H9 (cell line): Measurements from ENCODE around the gene TBC1D8B. TPM values are rescaled to one million over a fixed set of nuclear protein-coding genes. Genes with fewer than 3 reads are reported as not detected.

Experiments
- DNase-seq: peaks from one replicate; pipeline ENCODE4 v3.0.0-alpha.2; 2017
- H2AFZ ChIP-seq: one replicate; pipeline ENCODE4 v1.6.1; 2013; ENCODE audit warnings: mild to moderate bottlenecking, low read length, control low read depth, moderate library complexity
- H2AK5ac ChIP-seq: 2 replicates; pipeline ENCODE4 v1.6.1; 2013; ENCODE audit warnings: low read length, control low read depth, mixed read lengths; ENCODE audit not compliant: insufficient read length
- H2BK120ac ChIP-seq: one replicate; pipeline ENCODE4 v1.6.1; 2013; ENCODE audit warnings: low read depth, mild to moderate bottlenecking, low read length, control low read depth, inconsistent platforms; ENCODE audit not compliant: poor library complexity, severe bottlenecking
- H2BK12ac ChIP-seq: 2 replicates; pipeline ENCODE4 v1.6.1; 2013; ENCODE audit warnings: low read length, control low read depth, mixed read lengths, low read depth; ENCODE audit not compliant: insufficient read length
- H2BK15ac ChIP-seq: 2 replicates; pipeline ENCODE4 v1.6.1; 2013; ENCODE audit warnings: low read depth, low read length, control low read depth
- H2BK20ac ChIP-seq: one replicate; pipeline ENCODE4 v1.6.1; 2013; ENCODE audit warnings: low read depth, mild to moderate bottlenecking, low read length, control low read depth, inconsistent platforms; ENCODE audit not compliant: poor library complexity, severe bottlenecking
- H2BK5ac ChIP-seq: 2 replicates; pipeline ENCODE4 v1.6.1; 2013; ENCODE audit warnings: low read length, control low read depth, mixed read lengths; ENCODE audit not compliant: insufficient read length
- H3K14ac ChIP-seq: 2 replicates; pipeline ENCODE4 v1.6.1; 2013; ENCODE audit warnings: low read length, control low read depth; ENCODE audit not compliant: insufficient read depth
- H3K18ac ChIP-seq: 2 replicates; pipeline ENCODE4 v1.6.1; 2013; ENCODE audit warnings: low read depth, mild to moderate bottlenecking, mixed read lengths, low read length, control low read depth; ENCODE audit not compliant: insufficient read length
- H3K23ac ChIP-seq: 2 replicates; pipeline ENCODE4 v1.6.1; 2013; ENCODE audit warnings: low read length, control low read depth, mixed read lengths, low read depth; ENCODE audit not compliant: insufficient read length
- H3K23me2 ChIP-seq: 2 replicates; pipeline ENCODE4 v1.6.1; 2013; ENCODE audit warnings: low read depth, mild to moderate bottlenecking, mixed read lengths, low read length, control low read depth; ENCODE audit not compliant: insufficient read length, poor library complexity, severe bottlenecking
- H3K27ac ChIP-seq: 2 replicates; pipeline ENCODE4 v1.5.1; 2013; ENCODE audit warnings: low read length, control low read depth, mixed read lengths, low read depth; ENCODE audit not compliant: insufficient read length
- H3K27me3 ChIP-seq: 2 replicates; pipeline ENCODE4 v1.6.1; 2013; ENCODE audit warnings: low read length, control low read depth, inconsistent platforms; ENCODE audit not compliant: insufficient read depth
- H3K4ac ChIP-seq: 2 replicates; pipeline ENCODE4 v1.6.1; 2013; ENCODE audit warnings: low read depth, mild to moderate bottlenecking, control low read depth, inconsistent platforms, low read length, moderate library complexity
- H3K4me1 ChIP-seq: 2 replicates; pipeline ENCODE4 v1.6.1; 2013; ENCODE audit warnings: low read length, control low read depth, inconsistent platforms; ENCODE audit not compliant: insufficient read depth
- H3K4me2 ChIP-seq: 2 replicates; pipeline ENCODE4 v1.6.1; 2013; ENCODE audit warnings: low read length, control low read depth, mixed read lengths; ENCODE audit not compliant: insufficient read length, insufficient read depth
- H3K56ac ChIP-seq: 2 replicates; pipeline ENCODE4 v1.6.1; 2013; ENCODE audit warnings: low read depth, mild to moderate bottlenecking, mixed read lengths, low read length, control low read depth; ENCODE audit not compliant: insufficient read length
- H3K79me1 ChIP-seq: 2 replicates; pipeline ENCODE4 v1.6.1; 2013; ENCODE audit warnings: low read depth, mild to moderate bottlenecking, moderate library complexity, low read length, control low read depth, inconsistent platforms; ENCODE audit not compliant: insufficient read depth, poor library complexity, severe bottlenecking
- H3K79me2 ChIP-seq: 2 replicates; pipeline ENCODE4 v1.6.1; 2013; ENCODE audit warnings: low read length, control low read depth, inconsistent platforms; ENCODE audit not compliant: insufficient read depth
- H3K9ac ChIP-seq: 2 replicates; pipeline ENCODE4 v1.6.1; 2013; ENCODE audit warnings: low read length, control low read depth, mixed read lengths; ENCODE audit not compliant: insufficient read length; ENCODE audit errors: extremely low read depth
- H3K9me3 ChIP-seq: one replicate; pipeline ENCODE4 v1.6.1; 2013; ENCODE audit warnings: low read depth, low read length, inconsistent platforms; ENCODE audit not compliant: control insufficient read depth
- H3T11ph ChIP-seq: one replicate; pipeline ENCODE4 v1.6.1; 2013; ENCODE audit warnings: mild to moderate bottlenecking, low read length, control low read depth, inconsistent platforms
- H4K20me1 ChIP-seq: one replicate; pipeline ENCODE4 v1.6.1; 2013; ENCODE audit not compliant: control insufficient read depth, insufficient read length, insufficient read depth
- H4K5ac ChIP-seq: 2 replicates; pipeline ENCODE4 v1.6.1; 2013; ENCODE audit warnings: low read depth, mild to moderate bottlenecking, mixed read lengths, low read length, control low read depth; ENCODE audit not compliant: insufficient read length
- H4K8ac ChIP-seq: replicated peaks from 2 replicates; pipeline ENCODE4 v1.6.1; 2013; ENCODE audit warnings: low read length, control low read depth, mixed read lengths, low read depth; ENCODE audit not compliant: insufficient read length
- H4K91ac ChIP-seq: 2 replicates; pipeline ENCODE4 v1.6.1; 2013; ENCODE audit warnings: low read depth, mild to moderate bottlenecking, moderate library complexity, mixed read lengths, low read length, control low read depth; ENCODE audit not compliant: insufficient read length
- H3K27ac Mint-ChIP-seq, 3 experiments: 2 replicates in 2 of 3; 3 replicates in 1 of 3; pipeline ENCODE4 v1.8.0; 2020 to 2021; ENCODE audit warnings: mixed read lengths in 3 of 3, mild to moderate bottlenecking in 1 of 3, moderate library complexity in 1 of 3
- H3K27me3 Mint-ChIP-seq: 2 replicates; pipeline ENCODE4 v1.8.0; 2021; ENCODE audit warnings: low read depth, mild to moderate bottlenecking, moderate library complexity, mixed read lengths
- H3K36me3 Mint-ChIP-seq, 3 experiments: 2 replicates in 2 of 3; 3 replicates in 1 of 3; pipeline ENCODE4 v1.8.0; 2020 to 2021; ENCODE audit warnings: low read depth in 3 of 3, mixed read lengths in 3 of 3; ENCODE audit not compliant: insufficient read depth in 1 of 3
- H3K4me1 Mint-ChIP-seq, 2 experiments: 2 replicates each; pipeline ENCODE4 v1.8.0; 2020; ENCODE audit warnings: mixed read lengths in 2 of 2
- H3K4me3 Mint-ChIP-seq, 2 experiments: 2 replicates in 1 of 2; 3 replicates in 1 of 2; pipeline ENCODE4 v1.8.0; 2020 to 2021; ENCODE audit warnings: mild to moderate bottlenecking in 2 of 2, mixed read lengths in 2 of 2, moderate library complexity in 1 of 2
- H3K9me3 Mint-ChIP-seq, 2 experiments: 2 replicates in 1 of 2; 3 replicates in 1 of 2; pipeline ENCODE4 v1.8.0; 2020; ENCODE audit warnings: mild to moderate bottlenecking in 2 of 2, mixed read lengths in 2 of 2, moderate library complexity in 1 of 2
- CTCF ChIP-seq: fragments of 200-600 bp; sonication (generic); conservative IDR thresholded peaks from 3 replicates; pipeline ENCODE4 v1.8.0; 2021; ENCODE audit warnings: antibody characterized with exemption, mild to moderate bottlenecking
- WGBS: extraction: QIAGEN DNeasy Blood & Tissue Kit; methylation state at CpG from one replicate; pipeline ENCODE4 v1.1.7; 2013; ENCODE audit warnings: missing lambda C conversion rate, low lambda C conversion rate, mixed read lengths; ENCODE audit not compliant: insufficient read length; ENCODE audit errors: extremely low coverage; 5-methylcytosine and 5-hydroxymethylcytosine counted together
- total RNA-seq: library from RNA; stranded (reverse); gene quantifications from 2 replicates; pipeline ENCODE4 v1.2.1, GENCODE V29; 2021

The TBC1D8B gene
- total RNA-seq, 1 experiment from 2014 or later = 2.6 TPM

- H3K9me3 ChIP-seq = no peaks in the 10 kb centered on the region
- H3K4me2 ChIP-seq = no peak overlapping the region
- H3K36me3 Mint-ChIP-seq = peaks cover 0 to 2% (median 0%) of the 10 kb centered on the region in 3 experiments; a peak in 1 of 7 replicates
- no peak overlapping the region for H2BK5ac ChIP-seq
- no peak for TF ChIP-seq CTCF
- H3K23ac ChIP-seq = no peak overlapping the region
- H3K4me1 ChIP-seq = no peaks in the 10 kb centered on the region; the same call in 1 of the 2 replicates
- no peak overlapping the region for H2AFZ ChIP-seq
- H3K9ac ChIP-seq = no peak overlapping the region
- H3K4me1 Mint-ChIP-seq = peaks cover 13 to 15% of the 10 kb centered on the region in 2 experiments; a peak in 3 of 4 replicates
- H3K27ac ChIP-seq = no peak overlapping the region
- H3K27me3 Mint-ChIP-seq = peaks cover 9% of the 10 kb centered on the region
- H3T11ph ChIP-seq = no peak overlapping the region
- no peak overlapping the region for H4K5ac ChIP-seq
- H3K27me3 ChIP-seq = no peaks in the 10 kb centered on the region
- H3K79me2 ChIP-seq = no peaks in the 10 kb centered on the region
- H2AK5ac ChIP-seq = no peak overlapping the region
- H4K8ac ChIP-seq = no peak overlapping the region
- H3K9me3 Mint-ChIP-seq = peaks cover 0 to 37% of the 10 kb centered on the region in 2 experiments; a peak in 2 of 5 replicates
- no peak overlapping the region for H2BK15ac ChIP-seq
- H3K4me3 Mint-ChIP-seq = no peak overlapping the region
- H3K23me2 ChIP-seq = no peaks in the 10 kb centered on the region
- H4K91ac ChIP-seq = no peak overlapping the region
- H3K56ac ChIP-seq = no peak overlapping the region
- no peak overlapping the region for H3K14ac ChIP-seq
- no peak overlapping the region for H2BK20ac ChIP-seq
- H4K20me1 ChIP-seq = no peaks in the 10 kb centered on the region
- H3K18ac ChIP-seq = no peak overlapping the region
- no peak overlapping the region for H3K4ac ChIP-seq
- H3K27ac Mint-ChIP-seq = no peak overlapping the region
- no CpG with 5 or more reads among the region's 6 CpGs for WGBS
- no peak overlapping the region for H2BK120ac ChIP-seq
- no peak for DNase-seq
- no peak overlapping the region for H2BK12ac ChIP-seq
- no peaks in the 10 kb centered on the region for H3K79me1 ChIP-seq
Observed at GRCh38 chrX:106917830-106918500, 115.5 kb downstream of the TBC1D8B start.
